CD4-positive, alpha-beta T cell treated with Interleukin-4 for 1 hour (primary cell): ENCODE results near the gene PPIF.

Experiments used
- DNase-seq, 2 donors: peaks; one replicate each; pipeline ENCODE4 v3.0.0-alpha.2; 2020 to 2022

PPIF gene

DNA sequence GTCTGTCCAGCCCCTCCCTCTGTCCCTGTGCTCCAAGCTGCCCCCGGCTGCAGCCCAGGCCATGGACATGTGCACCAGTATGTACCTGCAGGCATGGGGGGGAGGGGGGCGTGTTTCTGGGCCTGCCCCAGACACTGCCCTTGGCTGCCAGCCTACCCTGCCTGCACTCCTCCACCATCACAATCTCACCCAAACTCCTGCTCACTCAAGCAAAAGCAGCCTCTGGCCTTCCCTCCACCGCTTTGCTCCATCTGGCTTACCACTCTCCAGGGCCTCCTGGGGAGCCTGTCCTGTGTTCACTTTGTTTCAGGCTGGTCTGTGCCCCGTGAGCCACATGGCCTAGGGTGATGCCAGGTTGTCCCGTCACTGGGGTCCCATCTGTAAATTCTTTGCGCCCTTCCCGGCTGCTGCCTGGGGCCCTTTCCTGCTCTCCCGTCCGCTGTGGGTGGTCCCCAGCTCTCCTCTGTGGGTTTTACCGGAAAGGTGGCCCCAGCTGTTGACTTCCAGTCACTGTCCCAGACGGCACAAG is 33.3 kb upstream of the PPIF start:
- no peak for DNase-seq

GRCh38 chr10:79314761-79315601 is 32.3 kb upstream of the PPIF start:
- DNase-seq, result no peak

GRCh38 chr10:79315602-79315920 is 31.7 kb upstream of the PPIF start:
- DNase-seq, result no peak

GRCh38 chr10:79316671-79317431 is 30.4 kb upstream of the PPIF start:
- DNase-seq, result no peak

DNA sequence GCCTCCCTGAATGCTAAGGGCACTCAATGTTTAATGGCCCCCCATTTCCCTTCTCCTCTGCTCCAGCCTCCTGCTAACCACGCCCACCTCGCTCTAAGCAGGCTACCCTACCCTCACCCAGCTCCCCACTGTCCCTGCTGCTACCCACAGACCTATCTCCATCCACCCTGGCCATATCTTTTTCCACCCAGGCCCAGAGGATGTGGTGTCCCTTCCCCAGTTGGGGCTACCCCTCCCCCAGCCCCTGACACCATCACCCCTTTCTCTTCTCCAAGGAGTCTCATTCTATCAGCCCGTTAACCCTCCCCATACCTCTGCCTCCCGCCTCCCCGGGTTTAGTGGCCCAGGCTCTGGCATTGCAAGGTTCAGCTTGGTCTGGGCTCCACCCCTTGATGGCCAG is 28.9 kb upstream of the PPIF start:
- DNase-seq, result no peak

GRCh38 chr10:79319115-79319771 is 28.0 kb upstream of the PPIF start:
- no peak for DNase-seq

GRCh38 chr10:79320316-79320715 is 27.0 kb upstream of the PPIF start:
- DNase-seq, result no peak

- DNase-seq, result peak in 1 of 2 donors; percentile 71
Measured at GRCh38 chr10:79320820-79321493, 26.3 kb upstream of the PPIF start.

DNA sequence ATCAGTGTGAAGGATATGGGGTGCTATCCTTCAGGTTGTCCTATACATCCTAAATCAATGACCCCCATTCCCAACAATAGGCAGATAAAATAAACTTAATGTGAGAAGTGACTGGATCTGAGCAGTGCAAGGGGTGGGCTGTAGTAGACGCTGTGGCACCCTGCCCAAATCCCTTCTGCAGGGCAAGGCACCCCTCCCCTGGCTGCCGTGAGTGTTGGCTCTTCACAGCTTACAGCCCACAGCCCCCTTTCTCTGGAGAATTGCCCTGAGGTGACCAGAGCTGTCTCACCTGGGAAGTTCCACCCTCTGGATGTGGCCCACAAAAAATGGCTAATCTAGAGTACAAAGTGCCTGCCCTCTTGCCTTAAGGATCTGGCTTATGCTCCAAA is 25.8 kb upstream of the PPIF start:
- DNase-seq, result no peak

- DNase-seq, result no peak
Measured at GRCh38 chr10:79321951-79322350, 25.3 kb upstream of the PPIF start.

- peak; percentile 76 to 79 for DNase-seq
Measured at GRCh38 chr10:79322616-79323543, 24.4 kb upstream of the PPIF start.

GRCh38 chr10:79323602-79324001 is 23.7 kb upstream of the PPIF start:
- DNase-seq, result no peak

DNA sequence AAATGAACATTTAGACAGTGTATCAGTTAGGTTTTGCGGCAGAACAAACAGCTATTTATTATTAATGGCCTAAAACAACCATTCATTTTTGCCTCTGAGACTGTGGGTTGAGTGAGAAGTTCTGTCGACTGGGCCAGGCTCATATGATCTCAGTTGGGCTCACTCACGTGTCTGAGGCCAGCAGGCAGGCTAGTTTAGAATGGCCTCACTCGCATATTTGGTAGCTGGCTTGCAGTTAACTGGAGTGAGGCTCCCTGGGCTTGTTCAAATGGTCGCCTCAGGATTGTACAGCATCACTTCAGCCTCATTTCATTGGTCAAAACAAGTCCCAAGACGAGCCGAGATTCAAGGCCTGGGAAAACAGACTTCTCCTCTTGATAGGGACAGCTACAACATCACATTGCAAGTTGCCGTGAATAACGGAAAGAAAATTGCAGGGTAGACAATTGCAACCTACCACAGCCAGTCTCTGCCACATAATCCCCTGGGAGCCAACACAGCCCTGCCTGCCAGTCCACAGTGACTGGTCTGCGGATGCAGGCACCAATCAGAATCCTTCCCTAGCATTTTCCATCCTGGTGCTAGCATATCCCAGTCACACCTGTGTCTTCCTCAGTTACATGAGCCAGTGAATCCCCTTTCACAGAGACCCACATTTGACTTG is 23.1 kb upstream of the PPIF start:
- DNase-seq, result no peak

DNA sequence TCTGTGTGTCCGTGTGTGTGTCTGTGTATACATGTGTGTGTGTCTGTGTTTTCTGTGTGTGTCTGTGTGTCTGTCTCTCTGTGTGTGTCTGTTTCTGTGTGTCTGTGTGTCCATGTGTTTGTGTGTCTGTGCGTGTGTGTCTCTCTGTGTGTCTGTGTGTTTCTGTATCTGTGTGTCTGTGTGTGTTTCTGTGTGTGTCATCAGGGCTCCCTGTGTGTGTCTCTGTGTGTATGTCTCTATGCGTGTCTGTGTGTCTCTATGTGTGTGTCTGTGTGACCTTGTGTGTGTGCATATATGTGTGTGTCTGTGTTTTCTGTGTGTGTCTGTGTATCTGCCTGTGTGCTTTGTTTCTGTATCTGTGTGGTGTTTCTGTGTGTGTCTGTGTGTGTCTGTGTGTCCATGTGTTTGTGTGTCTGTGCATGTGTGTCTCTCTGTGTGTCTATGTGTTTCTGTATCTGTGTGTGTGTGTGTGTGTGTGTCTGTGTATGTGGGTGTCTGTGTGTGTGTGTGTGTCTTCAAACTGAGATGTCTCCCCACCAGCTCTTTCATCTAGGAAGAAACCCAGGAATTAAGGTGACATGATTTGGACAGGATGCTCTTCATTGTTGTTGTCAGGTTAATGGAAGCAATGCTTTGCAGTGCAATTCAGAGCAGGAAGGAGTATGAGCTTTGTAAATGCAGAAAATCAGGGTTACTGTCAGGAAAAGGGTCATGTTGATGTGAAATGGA is 20.7 kb upstream of the PPIF start:
- no peak for DNase-seq

DNA sequence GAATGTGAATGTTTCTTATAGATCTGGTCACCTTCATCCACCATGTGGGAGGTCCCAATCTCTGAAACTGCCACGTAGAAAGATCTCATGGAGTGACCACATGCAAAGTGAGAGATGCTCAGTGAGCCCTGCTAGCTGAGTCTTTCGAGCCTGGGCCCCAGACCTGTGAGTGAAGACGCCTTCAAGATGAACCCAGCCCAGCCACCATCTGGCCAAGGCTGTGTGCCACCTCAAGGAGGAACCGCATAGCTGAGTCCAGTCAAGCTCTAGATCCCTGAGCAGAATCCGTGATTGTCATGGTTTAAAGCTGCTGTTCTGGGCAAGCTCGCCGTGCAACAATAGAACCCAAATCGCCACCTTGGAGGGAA is 20.2 kb upstream of the PPIF start:
- DNase-seq, result no peak

DNA sequence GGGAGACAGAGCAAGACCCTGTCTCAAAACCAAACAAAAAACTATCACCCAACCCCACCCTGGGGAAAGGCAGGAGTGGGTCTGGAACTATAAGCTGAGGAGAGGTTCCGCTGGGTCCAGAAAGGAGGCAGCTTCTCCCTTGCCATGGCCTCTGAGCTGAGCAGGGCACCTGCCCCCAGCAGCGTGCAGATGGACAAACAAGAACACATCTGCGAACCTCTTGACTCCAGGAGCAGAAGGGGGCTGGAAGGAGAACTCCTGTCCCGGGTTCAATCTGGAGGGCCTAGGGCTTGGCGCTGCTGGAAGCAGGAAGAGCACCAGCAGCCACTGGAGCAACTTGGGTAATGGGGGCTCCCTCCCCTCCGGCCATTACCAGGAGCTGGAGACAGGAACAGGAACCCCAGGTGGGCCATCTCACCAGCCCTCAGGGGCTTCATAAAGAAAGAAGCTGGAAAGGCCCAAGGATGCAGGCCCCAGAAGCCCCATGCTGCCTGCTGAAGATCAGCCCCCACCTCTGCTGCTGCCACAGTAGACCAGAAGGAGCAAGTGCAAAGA is 19.0 kb upstream of the PPIF start:
- no peak for DNase-seq

- peak in 1 of 2 donors; percentile 19 for DNase-seq
Measured at GRCh38 chr10:79328737-79329504, 18.3 kb upstream of the PPIF start.

DNA sequence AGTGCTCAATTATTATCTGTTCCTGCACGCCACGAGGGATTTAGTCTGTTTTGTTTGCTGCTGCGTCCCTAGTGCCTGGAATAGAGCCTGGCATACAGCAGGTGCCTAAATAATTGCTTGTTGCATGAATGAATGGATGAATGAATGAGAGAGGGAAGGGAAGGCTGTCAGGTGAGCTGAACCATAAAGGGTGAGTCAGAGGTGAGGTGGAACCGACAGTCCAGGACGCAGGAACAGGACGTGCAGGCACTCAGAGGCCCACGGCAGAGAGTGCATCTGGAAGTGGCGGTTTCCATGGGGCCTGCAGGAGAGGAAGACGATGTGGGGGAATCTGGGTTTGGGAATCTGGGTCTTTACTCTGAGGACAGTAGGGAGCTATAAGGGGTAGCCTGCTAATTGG is 17.7 kb upstream of the PPIF start:
- no peak for DNase-seq

DNA sequence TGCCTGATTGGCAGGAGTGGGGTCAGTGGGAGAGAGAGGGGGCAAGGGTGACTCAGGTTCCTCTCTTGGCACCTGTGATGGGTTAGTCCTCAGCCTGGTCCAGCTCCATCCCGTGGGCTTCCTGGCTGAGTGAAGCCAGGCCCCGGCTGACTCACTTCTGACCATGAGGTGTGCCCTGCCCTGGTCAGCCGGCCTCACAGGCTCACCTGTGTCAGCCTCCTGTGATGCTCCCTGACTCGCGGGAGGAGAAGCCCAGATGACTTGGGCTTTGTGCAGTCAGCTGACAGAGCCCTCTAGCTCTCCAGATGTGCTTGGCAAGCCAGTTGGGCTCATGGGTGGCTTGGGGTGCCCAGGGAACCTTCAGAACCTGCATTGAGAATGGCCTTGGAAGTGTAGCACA is 16.0 kb upstream of the PPIF start:
- peak in 1 of 2 donors; percentile 24 for DNase-seq

DNA sequence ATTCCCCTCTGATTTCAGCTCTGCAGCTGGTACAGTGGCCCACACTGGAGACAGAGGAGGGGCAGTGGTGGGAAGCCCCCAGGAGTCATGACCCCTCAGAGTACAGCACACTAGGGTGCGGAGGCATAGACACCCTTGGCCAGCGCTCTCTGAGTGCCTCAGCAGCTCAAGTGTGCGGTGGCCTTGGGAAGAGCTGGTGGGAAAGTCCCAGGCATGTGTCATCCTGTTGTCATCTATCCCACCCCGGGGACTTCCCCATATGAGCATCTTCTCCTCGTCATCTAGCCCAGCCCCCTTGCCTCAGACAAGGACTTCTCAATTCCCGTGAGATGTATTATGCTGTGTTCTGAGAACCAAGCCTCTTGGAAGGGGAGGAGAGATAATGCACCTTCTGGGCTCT is 15.6 kb upstream of the PPIF start:
- peak; percentile 80 to 89 for DNase-seq
